GM13976 (cell line): ENCODE results near the gene CYB5R4.

Experiments used
- DNase-seq: peaks from one replicate; pipeline ENCODE4 v3.0.0; 2012; ENCODE audit warnings: low spot score
- CTCF ChIP-seq: IDR thresholded peaks from 2 replicates; pipeline ENCODE4 v1.5.1; 2012; ENCODE audit warnings: borderline replicate concordance, mild to moderate bottlenecking; ENCODE audit not compliant: insufficient read depth; ENCODE audit errors: extremely low read depth, missing control alignments, control extremely low read depth
- in situ Hi-C: fragments of 300-500 bp; cut with MboI; formaldehyde crosslinking; loops from one replicate; pipeline ENCODE4 v1.12.0; 2022; ENCODE audit warnings: low sequenced_read_pairs, mixed read lengths, inconsistent platforms; ENCODE audit not compliant: unreplicated experiment

Gene CYB5R4

GRCh38 chr6:83859410-83860358 is at the start of gene CYB5R4:
CYB5R4 (plus strand) TSS chr6:83859689; CDS start chr6:83859783, 94 bp downstream.
- in situ Hi-C loops = no loop called here
- TF ChIP-seq CTCF = peak; percentile 18
- DNase-seq = peak; percentile 96

- in situ Hi-C loops = no loop called here
- TF ChIP-seq CTCF = no peak
- DNase-seq = no peak
Measured at GRCh38 chr6:83812595-83812994, 46.9 kb upstream of the CYB5R4 start.

- in situ Hi-C loops = no loop called here
- TF ChIP-seq CTCF = no peak
- DNase-seq = no peak
Measured at GRCh38 chr6:83815631-83816272, 43.7 kb upstream of the CYB5R4 start.

- in situ Hi-C loops = no loop called here
- TF ChIP-seq CTCF = no peak
- no peak for DNase-seq
Measured at GRCh38 chr6:83822629-83823169, 36.8 kb upstream of the CYB5R4 start.

GRCh38 chr6:83824388-83824801 is 35.1 kb upstream of the CYB5R4 start:
- in situ Hi-C loops = no loop called here
- no peak for TF ChIP-seq CTCF
- no peak for DNase-seq

- in situ Hi-C loops = no loop called here
- no peak for TF ChIP-seq CTCF
- no peak for DNase-seq
Measured at GRCh38 chr6:83824831-83825230, 34.7 kb upstream of the CYB5R4 start.
